GM23248 (cell line): ENCODE measurements around the gene TCF12. TPM values are rescaled to one million over a fixed set of nuclear protein-coding genes. Genes with fewer than 3 reads are reported as not detected.

ENCODE experiments used
- DNase-seq: peaks from one replicate; pipeline ENCODE4 v3.0.0-alpha.2; 2015
- H2AFZ ChIP-seq: fragments of 200-600 bp; sonication (generic); 2 replicates; pipeline ENCODE4 v1.6.1; 2016; ENCODE audit warnings: antibody characterized with exemption
- H3F3A ChIP-seq: fragments of 200-600 bp; sonication (generic); 2 replicates; pipeline ENCODE4 v1.6.1; 2016; ENCODE audit warnings: mild to moderate bottlenecking, antibody characterized with exemption, mixed run types; ENCODE audit not compliant: insufficient read depth
- H3K27ac ChIP-seq: fragments of 200-600 bp; sonication (generic); 2 replicates; pipeline ENCODE4 v1.5.1; 2016; ENCODE audit warnings: mild to moderate bottlenecking
- H3K27me3 ChIP-seq: fragments of 200-600 bp; sonication (generic); replicated peaks from 2 replicates; pipeline ENCODE4 v1.6.1; 2016; ENCODE audit warnings: mild to moderate bottlenecking; ENCODE audit not compliant: insufficient read depth
- H3K36me3 ChIP-seq: fragments of 200-600 bp; sonication (generic); 2 replicates; pipeline ENCODE4 v1.6.1; 2016; ENCODE audit warnings: low read depth, mild to moderate bottlenecking
- H3K4me1 ChIP-seq: fragments of 200-600 bp; sonication (generic); 2 replicates; pipeline ENCODE4 v1.6.1; 2016; ENCODE audit warnings: mild to moderate bottlenecking; ENCODE audit not compliant: insufficient read depth
- H3K4me2 ChIP-seq: fragments of 200-600 bp; sonication (generic); one replicate; pipeline ENCODE4 v1.6.1; 2016; ENCODE audit warnings: mild to moderate bottlenecking; ENCODE audit not compliant: unreplicated experiment
- H3K4me3 ChIP-seq: fragments of 200-600 bp; sonication (generic); 2 replicates; pipeline ENCODE4 v1.5.1; 2016; ENCODE audit warnings: mild to moderate bottlenecking
- H3K79me2 ChIP-seq: fragments of 200-600 bp; sonication (generic); 2 replicates; pipeline ENCODE4 v1.6.1; 2016; ENCODE audit warnings: mild to moderate bottlenecking; ENCODE audit not compliant: insufficient read depth
- H3K9ac ChIP-seq: fragments of 200-600 bp; sonication (generic); 2 replicates; pipeline ENCODE4 v1.6.1; 2016; ENCODE audit warnings: mild to moderate bottlenecking
- H3K9me2 ChIP-seq: fragments of 200-600 bp; sonication (generic); 2 replicates; pipeline ENCODE4 v1.6.1; 2016; ENCODE audit warnings: mixed run types, mild to moderate bottlenecking, moderate library complexity; ENCODE audit not compliant: insufficient read depth
- H3K9me3 ChIP-seq: fragments of 200-600 bp; sonication (generic); one replicate; pipeline ENCODE4 v1.6.1; 2017; ENCODE audit warnings: low read depth
- H4K20me1 ChIP-seq: fragments of 200-600 bp; sonication (generic); 2 replicates; pipeline ENCODE4 v1.6.0; 2016; ENCODE audit not compliant: insufficient read depth
- EZH2 ChIP-seq: fragments of 200-600 bp; sonication (generic); IDR thresholded peaks from 2 replicates; pipeline ENCODE4 v1.6.1; 2018; ENCODE audit warnings: antibody characterized with exemption, mild to moderate bottlenecking; ENCODE audit not compliant: insufficient read depth, poor library complexity, severe bottlenecking
- EZH2phosphoT487 ChIP-seq: fragments of 200-600 bp; sonication (generic); IDR thresholded peaks from 2 replicates; pipeline ENCODE4 v1.6.1; 2018; ENCODE audit warnings: antibody characterized with exemption, moderate library complexity, mild to moderate bottlenecking, low read depth; ENCODE audit not compliant: insufficient read depth
- WGBS, 2 experiments: methylation state at CpG; one replicate each; pipeline ENCODE4 v1.1.6; 2015 to 2017; ENCODE audit warnings: low lambda C conversion rate in 2 of 2, low coverage in 1 of 2; ENCODE audit errors: missing lambda C conversion rate in 2 of 2; 5-methylcytosine and 5-hydroxymethylcytosine counted together
- in situ Hi-C: fragments of 300-500 bp; cut with MboI; formaldehyde crosslinking; loops from 2 replicates; pipeline ENCODE4 v1.15.0; 2020
- polyA plus RNA-seq: library from polyadenylated mRNA; unstranded; fragments of >200 nt; fragmentation: Nextera tagmentation; extraction: Ambion mirVana; gene quantifications from 2 replicates; pipeline ENCODE4 v1.2.1, GENCODE V29; 2016
- total RNA-seq: library from RNA; depleted of rRNA; stranded (reverse); fragments of >200 nt; shearing (Covaris generic); gene quantifications from 2 replicates; pipeline ENCODE4 v1.2.3, GENCODE V29; 2014

The TCF12 gene
- total and polyA plus RNA-seq, 2 experiments from 2014 or later, result 53.6 to 58.6 TPM

- H2AFZ ChIP-seq, result no peak overlapping the region
- H3K36me3 ChIP-seq, result peaks cover 16% of the 10 kb centered on the region; the same call in 1 of the 2 replicates
Measured at GRCh38 chr15:57253082-57253481, 334.6 kb downstream of the TCF12 start.

GRCh38 chr15:57253500-57253899 is 335.1 kb downstream of the TCF12 start:
- Histone ChIP-seq H3K9me2 (no peaks in the 10 kb centered on the region), H3K4me2 (no peak overlapping the region), H3K9ac (no peak overlapping the region), H3K27me3 (no peaks in the 10 kb centered on the region), H4K20me1 (no peaks in the 10 kb centered on the region), H3K27ac (no peak overlapping the region), H3K79me2 (peaks cover 21% of the 10 kb centered on the region; the same call in 1 of the 2 replicates), H3K36me3 (peaks cover 16% of the 10 kb centered on the region; the same call in 1 of the 2 replicates), H3K4me3 (no peak overlapping the region), H3F3A (peaks cover 19% of the 10 kb centered on the region), H2AFZ (no peak overlapping the region), H3K4me1 (peaks cover 18% of the 10 kb centered on the region), H3K9me3 (no peaks in the 10 kb centered on the region)
- DNase-seq, result no peak
- in situ Hi-C loops, result no loop called here
- no peak for TF ChIP-seq EZH2phosphoT487
- no peak for TF ChIP-seq EZH2
- 42 to 47% methylated on average over 2 of the region's 2 CpGs for WGBS, 2 experiments

More at GRCh38 chr15:57253082-57253481, 334.6 kb downstream of the TCF12 start:
- no peak overlapping the region for H3K4me2 ChIP-seq
- H3F3A ChIP-seq, result peaks cover 19% of the 10 kb centered on the region
- no peaks in the 10 kb centered on the region for H4K20me1 ChIP-seq
- H3K4me1 ChIP-seq, result peaks cover 18% of the 10 kb centered on the region
- in situ Hi-C loops, result no loop called here
- WGBS, 2 experiments, result 54 to 63% methylated on average over 5 of the region's 5 CpGs
- no peak for DNase-seq
- no peak overlapping the region for H3K27ac ChIP-seq
- H3K79me2 ChIP-seq, result peaks cover 18% of the 10 kb centered on the region; the same call in 1 of the 2 replicates
- H3K9ac ChIP-seq, result no peak overlapping the region
- H3K9me3 ChIP-seq, result no peaks in the 10 kb centered on the region
- no peaks in the 10 kb centered on the region for H3K27me3 ChIP-seq
- no peak for TF ChIP-seq EZH2phosphoT487
- no peak for TF ChIP-seq EZH2
- no peak overlapping the region for H3K4me3 ChIP-seq
- H3K9me2 ChIP-seq, result no peaks in the 10 kb centered on the region

GRCh38 chr15:57255751-57256341 is 337.4 kb downstream of the TCF12 start:
- H3F3A ChIP-seq, result peaks cover 18% of the 10 kb centered on the region
- no peaks in the 10 kb centered on the region for H3K27me3 ChIP-seq
- H3K36me3 ChIP-seq, result peaks cover 16% of the 10 kb centered on the region; the same call in 1 of the 2 replicates
- H3K79me2 ChIP-seq, result peaks cover 21% of the 10 kb centered on the region; the same call in 1 of the 2 replicates
- H3K9me3 ChIP-seq, result no peaks in the 10 kb centered on the region
- TF ChIP-seq EZH2 (no peak), EZH2phosphoT487 (no peak)
- in situ Hi-C loops, result no loop called here
- no peak overlapping the region for H3K9ac ChIP-seq
- no peak overlapping the region for H2AFZ ChIP-seq
- H3K9me2 ChIP-seq, result no peaks in the 10 kb centered on the region
- H3K4me1 ChIP-seq, result peaks cover 28% of the 10 kb centered on the region
- H3K4me2 ChIP-seq, result no peak overlapping the region
- no peak for DNase-seq
- no peak overlapping the region for H3K27ac ChIP-seq
- H3K4me3 ChIP-seq, result no peak overlapping the region
- H4K20me1 ChIP-seq, result no peaks in the 10 kb centered on the region
- WGBS, 2 experiments, result 94 to 95% methylated on average over 6 of the region's 6 CpGs

GRCh38 chr15:57256939-57257338 is 338.5 kb downstream of the TCF12 start:
- WGBS, 2 experiments, result 69 to 81% methylated on average over 2 of the region's 2 CpGs
- H3K27me3 ChIP-seq, result no peaks in the 10 kb centered on the region
- no peak overlapping the region for H3K4me2 ChIP-seq
- no peak overlapping the region for H2AFZ ChIP-seq
- H3F3A ChIP-seq, result peaks cover 7% of the 10 kb centered on the region; the same call in 1 of the 2 replicates
- no peak for DNase-seq
- TF ChIP-seq EZH2, result no peak
- TF ChIP-seq EZH2phosphoT487, result no peak
- peaks cover 14% of the 10 kb centered on the region for H3K36me3 ChIP-seq
- H4K20me1 ChIP-seq, result no peaks in the 10 kb centered on the region
- peaks cover 23% of the 10 kb centered on the region for H3K4me1 ChIP-seq
- H3K9me3 ChIP-seq, result no peaks in the 10 kb centered on the region
- H3K9ac ChIP-seq, result no peak overlapping the region
- peaks cover 21% of the 10 kb centered on the region; the same call in 1 of the 2 replicates for H3K79me2 ChIP-seq
- no peak overlapping the region for H3K4me3 ChIP-seq
- in situ Hi-C loops, result no loop called here
- H3K9me2 ChIP-seq, result no peaks in the 10 kb centered on the region
- no peak overlapping the region for H3K27ac ChIP-seq
